ENCODE results near the gene KIAA1958. TPM values are rescaled to one million over a fixed set of nuclear protein-coding genes. Genes with fewer than 3 reads are reported as not detected.

The KIAA1958 gene
- total and polyA plus RNA-seq, 10 of the 15 experiments (the other 5 are each of a cell fraction or from before 2014, with no cell fraction given) = 0.53 to 8.7 (median 4.0) TPM

- no peaks in the 10 kb centered on the region for H3K4me1 ChIP-seq (ENCODE audit: control insufficient read depth, insufficient read depth, low read length)
- intact Hi-C loops (cut with micrococcal nuclease; ENCODE audit: unreplicated experiment) (loop anchor here (5.0 kb wide), 1 partner anchor 63 kb away; no protein-coding TSS in a partner anchor), in situ Hi-C loops (cut with MboI) (no loop called here)
- no peak overlapping the region for H3K4me3 ChIP-seq
- no peak overlapping the region for H3K27ac ChIP-seq (ENCODE audit: control insufficient read depth, insufficient read depth)
- H3K36me3 ChIP-seq (ENCODE audit: control insufficient read depth in 2 of 2, insufficient read depth in 2 of 2, low read length in 1 of 2) = no peaks in the 10 kb centered on the region
- CTCF ChIA-PET = no interaction called here
- H2AFZ ChIP-seq (ENCODE audit: control insufficient read depth, low read depth, low read length) = no peak overlapping the region
- ATAC-seq (no peak), FAIRE-seq (no peak), DNase-seq (ENCODE audit: low read depth, low spot score) (no peak)
- H4K20me1 ChIP-seq (ENCODE audit: control insufficient read depth, insufficient read depth) = no peaks in the 10 kb centered on the region
- H3K9ac ChIP-seq (ENCODE audit: control insufficient read depth, insufficient read depth, low read length) = no peak overlapping the region
- SMC1A ChIA-PET (ENCODE audit: uncharacterized antibody, unreplicated experiment) = interaction anchor here (0.6 to 0.9 kb wide), 2 partner anchors 41 to 233 kb away, joined by 3 read pairs; partner anchors contain the start of gene INIP
- no peaks in the 10 kb centered on the region for H3K27me3 ChIP-seq (replicated peaks in 1 of 2; ENCODE audit: control insufficient read depth in 2 of 2, insufficient read depth in 2 of 2, low read length in 1 of 2)
- no peak overlapping the region for H3K4me2 ChIP-seq (ENCODE audit: control insufficient read depth, insufficient read depth)
- WGBS (ENCODE audit: insufficient coverage, insufficient replicate concordance, low lambda C conversion rate, missing lambda C conversion rate) = 82% methylated on average over 2 of the region's 2 CpGs
- POLR2A ChIA-PET = interaction anchor here (0.9 kb wide), 1 partner anchor 34 kb away, joined by 3 read pairs; no protein-coding TSS in a partner anchor
- RAD21 ChIA-PET (ENCODE audit: unreplicated experiment) = no interaction called here
- H3K9me3 ChIP-seq (replicated peaks; ENCODE audit: control insufficient read depth, insufficient read depth, low read length) = no peaks in the 10 kb centered on the region
- peaks cover 16% of the 10 kb centered on the region for H3K79me2 ChIP-seq (ENCODE audit: control insufficient read depth, insufficient read depth, low read length)
- no TSS peak for BruUV-seq (replicated peaks)
- TF ChIP-seq BACH1 (IDR thresholded peaks at IDR 0.05; ENCODE audit: borderline replicate concordance) (no peak), ZNF622 (IDR thresholded peaks at IDR 0.05) (no peak), HDGF (IDR thresholded peaks at IDR 0.05) (no peak), IKZF1 (conservative IDR thresholded peaks at IDR 0.05) (no peak), SKIL (IDR thresholded peaks at IDR 0.05; ENCODE audit: low read depth, poor library complexity, severe bottlenecking) (no peak), NKRF (conservative IDR thresholded peaks at IDR 0.05) (no peak), ZBTB40 (IDR thresholded peaks at IDR 0.05; ENCODE audit: borderline replicate concordance) (no peak), TBL1XR1 (IDR thresholded peaks at IDR 0.05; ENCODE audit: low read depth, low read length) (no peak), BCL11A (IDR thresholded peaks at IDR 0.05; ENCODE audit: low read depth, low read length) (no peak), STAT3 (IDR thresholded peaks at IDR 0.05; ENCODE audit: low read depth, low read length) (no peak), CEBPZ (IDR thresholded peaks at IDR 0.05; ENCODE audit: low read depth, low read length) (no peak), POLR2AphosphoS2 (IDR thresholded peaks at IDR 0.05; ENCODE audit: low read depth, low read length) (no peak), CEBPB (IDR thresholded peaks at IDR 0.05; ENCODE audit: borderline replicate concordance in 1 of 2, low read depth in 2 of 2, low read length in 2 of 2) (no peak)
Measured at GRCh38 chr9:112484607-112485006, 2.0 kb upstream of the KIAA1958 start.

All from GM12878 (cell line).